ENCODE results near the gene GSTK1.

The GSTK1 gene

GRCh38 chr7:143248761-143249354 is 14.4 kb upstream of the GSTK1 start:
- H3K27ac ChIP-seq (ENCODE audit: low read depth, low read length), result no peak overlapping the region
- H3K9me3 ChIP-seq (ENCODE audit: control insufficient read depth in 5 of 5, low read length in 5 of 5), result no peaks in the 10 kb centered on the region
- H3K4me1 ChIP-seq (ENCODE audit: control insufficient read depth in 5 of 5, insufficient read depth in 5 of 5, low read length in 5 of 5), result no peaks in the 10 kb centered on the region
- H3K27me3 ChIP-seq (ENCODE audit: control insufficient read depth in 5 of 5, insufficient read depth in 4 of 5, low read length in 5 of 5), result peaks cover 0 to 7% (median 0%) of the 10 kb centered on the region in 5 donors
- no peak overlapping the region for H3K9ac ChIP-seq (ENCODE audit: low read length in 5 of 5)
- H3K36me3 ChIP-seq (ENCODE audit: control insufficient read depth in 5 of 5, insufficient read depth in 5 of 5, low read length in 5 of 5), result no peaks in the 10 kb centered on the region
- no peak overlapping the region for H3K4me3 ChIP-seq (ENCODE audit: low read depth in 1 of 5, low read length in 5 of 5)

GRCh38 chr7:143250199-143250598 is 13.0 kb upstream of the GSTK1 start:
- H3K4me1 ChIP-seq (ENCODE audit: control insufficient read depth in 5 of 5, insufficient read depth in 5 of 5, low read length in 5 of 5), result no peaks in the 10 kb centered on the region
- no peak overlapping the region for H3K27ac ChIP-seq (ENCODE audit: low read depth, low read length)

GRCh38 chr7:143250822-143251221 is 12.4 kb upstream of the GSTK1 start:
- H3K9ac ChIP-seq (ENCODE audit: low read length in 5 of 5), result no peak overlapping the region
- peaks cover 0 to 4% (median 0%) of the 10 kb centered on the region in 5 donors for H3K27me3 ChIP-seq (ENCODE audit: control insufficient read depth in 5 of 5, insufficient read depth in 4 of 5, low read length in 5 of 5)

More at GRCh38 chr7:143250199-143250598, 13.0 kb upstream of the GSTK1 start:
- Histone ChIP-seq H3K9me3 (ENCODE audit: control insufficient read depth in 5 of 5, low read length in 5 of 5) (no peaks in the 10 kb centered on the region), H3K4me3 (ENCODE audit: low read depth in 1 of 5, low read length in 5 of 5) (no peak overlapping the region), H3K36me3 (ENCODE audit: control insufficient read depth in 5 of 5, insufficient read depth in 5 of 5, low read length in 5 of 5) (no peaks in the 10 kb centered on the region), H3K9ac (ENCODE audit: low read length in 5 of 5) (no peak overlapping the region), H3K27me3 (ENCODE audit: control insufficient read depth in 5 of 5, insufficient read depth in 4 of 5, low read length in 5 of 5) (peaks cover 0 to 4% (median 0%) of the 10 kb centered on the region in 5 donors)

GRCh38 chr7:143252006-143252405 is 11.2 kb upstream of the GSTK1 start:
- Histone ChIP-seq H3K4me3 (ENCODE audit: low read depth in 1 of 5, low read length in 5 of 5) (no peak overlapping the region), H3K36me3 (ENCODE audit: control insufficient read depth in 5 of 5, insufficient read depth in 5 of 5, low read length in 5 of 5) (no peaks in the 10 kb centered on the region)

More at GRCh38 chr7:143250822-143251221, 12.4 kb upstream of the GSTK1 start:
- Histone ChIP-seq H3K9me3 (ENCODE audit: control insufficient read depth in 5 of 5, low read length in 5 of 5) (no peaks in the 10 kb centered on the region), H3K4me1 (ENCODE audit: control insufficient read depth in 5 of 5, insufficient read depth in 5 of 5, low read length in 5 of 5) (no peaks in the 10 kb centered on the region), H3K27ac (ENCODE audit: low read depth, low read length) (no peak overlapping the region), H3K4me3 (ENCODE audit: low read depth in 1 of 5, low read length in 5 of 5) (no peak overlapping the region), H3K36me3 (ENCODE audit: control insufficient read depth in 5 of 5, insufficient read depth in 5 of 5, low read length in 5 of 5) (no peaks in the 10 kb centered on the region)

GRCh38 chr7:143255564-143255963 is 7.7 kb upstream of the GSTK1 start:
- no peak overlapping the region for H3K4me3 ChIP-seq (ENCODE audit: low read depth in 1 of 5, low read length in 5 of 5)
- H3K4me1 ChIP-seq (ENCODE audit: control insufficient read depth in 5 of 5, insufficient read depth in 5 of 5, low read length in 5 of 5), result no peaks in the 10 kb centered on the region
- H3K9me3 ChIP-seq (ENCODE audit: control insufficient read depth in 5 of 5, low read length in 5 of 5), result no peaks in the 10 kb centered on the region
- no peak overlapping the region for H3K27ac ChIP-seq (ENCODE audit: low read depth, low read length)
- H3K36me3 ChIP-seq (ENCODE audit: control insufficient read depth in 5 of 5, insufficient read depth in 5 of 5, low read length in 5 of 5), result no peaks in the 10 kb centered on the region
- no peaks in the 10 kb centered on the region for H3K27me3 ChIP-seq (ENCODE audit: control insufficient read depth in 5 of 5, insufficient read depth in 4 of 5, low read length in 5 of 5)
- H3K9ac ChIP-seq (ENCODE audit: low read length in 5 of 5), result no peak overlapping the region

More at GRCh38 chr7:143252006-143252405, 11.2 kb upstream of the GSTK1 start:
- H3K9ac ChIP-seq (ENCODE audit: low read length in 5 of 5), result no peak overlapping the region
- no peak overlapping the region for H3K27ac ChIP-seq (ENCODE audit: low read depth, low read length)
- H3K27me3 ChIP-seq (ENCODE audit: control insufficient read depth in 5 of 5, insufficient read depth in 4 of 5, low read length in 5 of 5), result peaks cover 0 to 3% (median 0%) of the 10 kb centered on the region in 5 donors
- no peaks in the 10 kb centered on the region for H3K4me1 ChIP-seq (ENCODE audit: control insufficient read depth in 5 of 5, insufficient read depth in 5 of 5, low read length in 5 of 5)
- H3K9me3 ChIP-seq (ENCODE audit: control insufficient read depth in 5 of 5, low read length in 5 of 5), result no peaks in the 10 kb centered on the region

GRCh38 chr7:143256325-143256724 is 6.9 kb upstream of the GSTK1 start:
- Histone ChIP-seq H3K36me3 (ENCODE audit: control insufficient read depth in 5 of 5, insufficient read depth in 5 of 5, low read length in 5 of 5) (no peaks in the 10 kb centered on the region), H3K9me3 (ENCODE audit: control insufficient read depth in 5 of 5, low read length in 5 of 5) (no peaks in the 10 kb centered on the region), H3K4me1 (ENCODE audit: control insufficient read depth in 5 of 5, insufficient read depth in 5 of 5, low read length in 5 of 5) (no peaks in the 10 kb centered on the region), H3K9ac (ENCODE audit: low read length in 5 of 5) (no peak overlapping the region), H3K4me3 (ENCODE audit: low read depth in 1 of 5, low read length in 5 of 5) (no peak overlapping the region), H3K27me3 (ENCODE audit: control insufficient read depth in 5 of 5, insufficient read depth in 4 of 5, low read length in 5 of 5) (no peaks in the 10 kb centered on the region), H3K27ac (ENCODE audit: low read depth, low read length) (no peak overlapping the region)

- no peak overlapping the region for H3K27ac ChIP-seq (ENCODE audit: low read depth, low read length)
- no peak overlapping the region for H3K9ac ChIP-seq (ENCODE audit: low read length in 5 of 5)
- H3K9me3 ChIP-seq (ENCODE audit: control insufficient read depth in 5 of 5, low read length in 5 of 5), result no peaks in the 10 kb centered on the region
- no peak overlapping the region for H3K4me3 ChIP-seq (ENCODE audit: low read depth in 1 of 5, low read length in 5 of 5)
- H3K27me3 ChIP-seq (ENCODE audit: control insufficient read depth in 5 of 5, insufficient read depth in 4 of 5, low read length in 5 of 5), result no peaks in the 10 kb centered on the region
- H3K36me3 ChIP-seq (ENCODE audit: control insufficient read depth in 5 of 5, insufficient read depth in 5 of 5, low read length in 5 of 5), result no peaks in the 10 kb centered on the region
- no peaks in the 10 kb centered on the region for H3K4me1 ChIP-seq (ENCODE audit: control insufficient read depth in 5 of 5, insufficient read depth in 5 of 5, low read length in 5 of 5)
Observed at GRCh38 chr7:143256932-143257331, 6.3 kb upstream of the GSTK1 start.

GRCh38 chr7:143257501-143257900 is 5.7 kb upstream of the GSTK1 start:
- no peak overlapping the region for H3K4me3 ChIP-seq (ENCODE audit: low read depth in 1 of 5, low read length in 5 of 5)
- no peaks in the 10 kb centered on the region for H3K27me3 ChIP-seq (ENCODE audit: control insufficient read depth in 5 of 5, insufficient read depth in 4 of 5, low read length in 5 of 5)
- no peaks in the 10 kb centered on the region for H3K4me1 ChIP-seq (ENCODE audit: control insufficient read depth in 5 of 5, insufficient read depth in 5 of 5, low read length in 5 of 5)

GRCh38 chr7:143258831-143259230 is 4.4 kb upstream of the GSTK1 start:
- Histone ChIP-seq H3K9me3 (ENCODE audit: control insufficient read depth in 5 of 5, low read length in 5 of 5) (no peaks in the 10 kb centered on the region), H3K36me3 (ENCODE audit: control insufficient read depth in 5 of 5, insufficient read depth in 5 of 5, low read length in 5 of 5) (no peaks in the 10 kb centered on the region), H3K27me3 (ENCODE audit: control insufficient read depth in 5 of 5, insufficient read depth in 4 of 5, low read length in 5 of 5) (no peaks in the 10 kb centered on the region), H3K9ac (ENCODE audit: low read length in 5 of 5) (no peak overlapping the region), H3K27ac (ENCODE audit: low read depth, low read length) (no peak overlapping the region), H3K4me3 (ENCODE audit: low read depth in 1 of 5, low read length in 5 of 5) (no peak overlapping the region), H3K4me1 (ENCODE audit: control insufficient read depth in 5 of 5, insufficient read depth in 5 of 5, low read length in 5 of 5) (peaks cover 0 to 8% (median 6%) of the 10 kb centered on the region in 5 donors)

More at GRCh38 chr7:143257501-143257900, 5.7 kb upstream of the GSTK1 start:
- Histone ChIP-seq H3K9ac (ENCODE audit: low read length in 5 of 5) (no peak overlapping the region), H3K9me3 (ENCODE audit: control insufficient read depth in 5 of 5, low read length in 5 of 5) (no peaks in the 10 kb centered on the region), H3K27ac (ENCODE audit: low read depth, low read length) (no peak overlapping the region), H3K36me3 (ENCODE audit: control insufficient read depth in 5 of 5, insufficient read depth in 5 of 5, low read length in 5 of 5) (no peaks in the 10 kb centered on the region)

GRCh38 chr7:143259765-143260164 is 3.5 kb upstream of the GSTK1 start:
- Histone ChIP-seq H3K36me3 (ENCODE audit: control insufficient read depth in 5 of 5, insufficient read depth in 5 of 5, low read length in 5 of 5) (peaks cover 0 to under 1% (median 0%) of the 10 kb centered on the region in 5 donors), H3K27me3 (ENCODE audit: control insufficient read depth in 5 of 5, insufficient read depth in 4 of 5, low read length in 5 of 5) (no peaks in the 10 kb centered on the region), H3K4me3 (ENCODE audit: low read depth in 1 of 5, low read length in 5 of 5) (no peak overlapping the region), H3K9ac (ENCODE audit: low read length in 5 of 5) (no peak overlapping the region), H3K9me3 (ENCODE audit: control insufficient read depth in 5 of 5, low read length in 5 of 5) (no peaks in the 10 kb centered on the region), H3K27ac (ENCODE audit: low read depth, low read length) (no peak overlapping the region), H3K4me1 (ENCODE audit: control insufficient read depth in 5 of 5, insufficient read depth in 5 of 5, low read length in 5 of 5) (peaks cover 0 to 17% (median 16%) of the 10 kb centered on the region in 5 donors)

Data from subcutaneous abdominal adipose tissue (tissue), 5 donors.